ENCODE data around the gene AATK.

AATK gene

DNA sequence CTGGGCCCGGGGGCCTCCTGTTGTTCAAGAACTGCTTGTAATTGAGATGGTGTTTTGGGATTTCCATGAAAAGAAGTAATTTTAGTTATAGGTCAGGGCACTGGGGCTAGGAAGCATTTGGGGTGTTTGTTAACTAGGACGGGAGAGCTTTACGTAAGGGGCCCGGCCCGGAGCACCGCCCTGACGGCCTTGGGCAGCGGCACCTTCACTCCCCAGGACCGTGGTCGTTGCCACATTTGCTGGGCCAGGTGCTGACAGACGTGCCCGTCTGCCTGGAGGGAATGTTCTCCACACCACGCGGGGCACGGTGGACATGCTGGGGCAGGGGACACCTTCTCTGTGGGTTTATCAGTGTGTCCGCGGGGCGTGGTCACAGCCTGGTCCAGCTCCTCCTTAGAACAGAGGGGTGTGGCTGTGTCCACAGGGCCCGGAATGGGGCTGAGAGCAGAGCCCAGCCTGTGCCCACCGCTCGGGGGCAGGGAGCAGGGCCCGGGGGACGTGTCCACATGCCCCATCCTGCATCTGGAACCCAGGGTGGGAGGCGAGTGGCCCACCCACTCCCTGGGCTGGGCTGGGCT, 73.4 kb downstream of the AATK start:
- TF ChIP-seq, protein P1, sequence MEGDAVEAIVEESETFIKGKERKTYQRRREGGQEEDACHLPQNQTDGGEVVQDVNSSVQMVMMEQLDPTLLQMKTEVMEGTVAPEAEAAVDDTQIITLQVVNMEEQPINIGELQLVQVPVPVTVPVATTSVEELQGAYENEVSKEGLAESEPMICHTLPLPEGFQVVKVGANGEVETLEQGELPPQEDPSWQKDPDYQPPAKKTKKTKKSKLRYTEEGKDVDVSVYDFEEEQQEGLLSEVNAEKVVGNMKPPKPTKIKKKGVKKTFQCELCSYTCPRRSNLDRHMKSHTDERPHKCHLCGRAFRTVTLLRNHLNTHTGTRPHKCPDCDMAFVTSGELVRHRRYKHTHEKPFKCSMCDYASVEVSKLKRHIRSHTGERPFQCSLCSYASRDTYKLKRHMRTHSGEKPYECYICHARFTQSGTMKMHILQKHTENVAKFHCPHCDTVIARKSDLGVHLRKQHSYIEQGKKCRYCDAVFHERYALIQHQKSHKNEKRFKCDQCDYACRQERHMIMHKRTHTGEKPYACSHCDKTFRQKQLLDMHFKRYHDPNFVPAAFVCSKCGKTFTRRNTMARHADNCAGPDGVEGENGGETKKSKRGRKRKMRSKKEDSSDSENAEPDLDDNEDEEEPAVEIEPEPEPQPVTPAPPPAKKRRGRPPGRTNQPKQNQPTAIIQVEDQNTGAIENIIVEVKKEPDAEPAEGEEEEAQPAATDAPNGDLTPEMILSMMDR (IDR thresholded peaks at IDR 0.05): no peak
- Mint-ChIP-seq H3K9me3 (no peaks in the 10 kb centered on the region), H3K4me3 (no peak overlapping the region), H3K36me3 (ENCODE audit: low read depth) (no peaks in the 10 kb centered on the region), H3K27me3 (ENCODE audit: low read depth, poor library complexity) (peaks cover 4% of the 10 kb centered on the region), H3K27ac (no peak overlapping the region), H3K4me1 (peaks cover 55% of the 10 kb centered on the region)
- no peak for DNase-seq

DNA sequence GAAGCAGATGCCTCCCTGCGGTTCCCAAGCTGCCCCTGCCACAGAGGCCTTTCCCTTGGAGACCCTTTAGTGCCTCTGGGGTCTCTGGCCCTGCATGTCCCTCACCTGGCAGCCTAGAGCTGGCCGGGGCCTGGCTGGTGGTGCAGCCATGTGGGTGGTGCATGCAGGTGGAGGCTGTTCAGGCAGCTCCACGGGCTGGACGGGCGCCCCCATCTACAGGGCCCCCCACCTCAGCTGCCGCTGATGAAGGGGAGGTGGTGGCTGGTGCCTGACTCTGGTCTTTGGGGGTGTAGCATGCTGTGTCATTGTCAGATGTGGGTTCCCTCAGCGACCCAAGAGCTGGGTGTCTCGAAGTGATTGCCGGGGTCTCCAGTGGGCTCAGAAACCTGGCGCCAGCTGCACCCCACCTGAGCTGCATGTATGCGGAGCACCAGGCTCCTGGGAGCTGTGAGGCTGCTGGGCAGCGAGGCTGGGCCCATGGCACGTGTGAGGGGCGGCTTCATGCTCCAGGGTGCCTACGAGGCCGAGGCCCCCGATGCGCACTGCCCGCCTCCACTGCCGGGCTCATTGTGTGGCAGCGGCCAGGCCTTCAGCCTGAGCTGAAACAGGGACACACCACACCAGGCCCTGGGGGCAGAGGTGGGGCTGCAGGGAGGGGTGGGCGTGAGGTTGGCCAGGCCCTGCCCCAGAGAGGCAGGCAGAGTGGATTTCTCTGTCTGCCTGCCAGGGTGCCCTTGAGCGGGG, 74.1 kb downstream of the AATK start:
- H3K4me3 Mint-ChIP-seq: no peak overlapping the region
- H3K36me3 Mint-ChIP-seq (ENCODE audit: low read depth): no peaks in the 10 kb centered on the region
- H3K27ac Mint-ChIP-seq: no peak overlapping the region
- H3K9me3 Mint-ChIP-seq: no peaks in the 10 kb centered on the region
- no peak for DNase-seq
- H3K4me1 Mint-ChIP-seq: peaks cover 49% of the 10 kb centered on the region
- peaks cover 4% of the 10 kb centered on the region for H3K27me3 Mint-ChIP-seq (ENCODE audit: low read depth, poor library complexity)
- TF ChIP-seq, protein P1 (IDR thresholded peaks at IDR 0.05): no peak

DNA sequence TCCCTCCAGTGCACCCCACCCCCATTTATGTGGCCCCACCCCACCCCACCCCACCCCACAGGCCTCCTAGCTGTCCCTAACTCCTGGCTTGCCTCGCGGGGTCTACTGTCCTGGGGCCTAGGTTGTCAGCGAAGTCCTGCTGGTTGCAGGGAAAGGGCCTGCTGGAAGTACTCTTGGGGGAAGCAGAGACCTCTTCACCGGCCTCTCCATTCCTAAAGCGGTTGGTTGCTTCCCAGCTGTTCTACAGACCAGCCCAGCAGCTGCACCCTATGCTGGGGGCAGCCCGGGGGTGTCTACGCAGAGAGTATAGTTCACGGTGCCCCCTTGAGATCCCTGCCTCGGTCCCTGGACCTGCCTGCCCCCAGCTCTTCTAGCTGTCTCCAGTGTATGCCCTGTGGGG, 74.9 kb downstream of the AATK start:
- DNase-seq: no peak
- H3K36me3 Mint-ChIP-seq (ENCODE audit: low read depth): no peaks in the 10 kb centered on the region
- H3K27me3 Mint-ChIP-seq (ENCODE audit: low read depth, poor library complexity): peaks cover 4% of the 10 kb centered on the region
- peaks cover 41% of the 10 kb centered on the region for H3K4me1 Mint-ChIP-seq
- H3K9me3 Mint-ChIP-seq: no peaks in the 10 kb centered on the region
- H3K27ac Mint-ChIP-seq: no peak overlapping the region
- TF ChIP-seq, protein P1 (IDR thresholded peaks at IDR 0.05): no peak
- H3K4me3 Mint-ChIP-seq: no peak overlapping the region

DNA sequence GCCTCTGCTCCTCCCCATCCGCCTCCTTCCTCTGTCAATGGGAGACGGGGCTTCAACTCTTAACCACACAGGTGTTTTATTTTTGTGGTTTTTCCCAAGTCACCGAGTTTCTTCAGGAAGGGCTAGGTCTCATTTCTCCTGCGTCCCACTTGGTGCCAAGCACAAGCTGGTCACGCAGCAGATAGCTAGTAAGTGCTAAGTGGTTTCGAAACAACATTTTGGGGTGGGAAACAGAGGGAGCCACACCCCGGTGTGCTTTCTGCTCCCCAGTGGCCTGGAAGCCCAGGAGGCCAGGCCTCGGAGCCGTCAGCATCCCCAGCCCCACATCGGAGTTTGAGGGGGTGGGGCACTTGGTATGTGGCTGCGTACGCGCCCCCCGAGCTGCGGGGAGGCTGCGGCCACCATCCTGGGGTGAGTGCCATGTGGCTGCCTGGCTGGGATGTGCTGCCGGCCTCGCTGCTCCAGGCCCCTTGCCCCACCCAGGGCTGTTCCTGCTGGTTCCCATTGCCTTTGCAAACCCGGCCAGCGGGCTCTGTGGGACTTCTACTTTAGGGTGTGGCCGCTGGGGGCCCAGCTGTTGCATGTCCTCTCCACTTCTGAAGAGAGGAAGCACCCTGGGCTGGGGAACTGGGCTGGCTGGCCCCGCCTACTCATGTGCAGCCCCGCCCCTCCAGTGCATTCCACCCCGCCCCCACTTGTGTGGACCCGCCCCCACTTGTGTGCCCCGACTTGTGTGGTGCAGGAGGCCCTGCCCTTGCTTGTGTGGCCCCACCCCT, 75.5 kb downstream of the AATK start:
- no peaks in the 10 kb centered on the region for H3K36me3 Mint-ChIP-seq (ENCODE audit: low read depth)
- peaks cover 35% of the 10 kb centered on the region for H3K4me1 Mint-ChIP-seq
- H3K4me3 Mint-ChIP-seq: no peak overlapping the region
- H3K27ac Mint-ChIP-seq: no peak overlapping the region
- TF ChIP-seq, protein P1 (IDR thresholded peaks at IDR 0.05): no peak
- H3K27me3 Mint-ChIP-seq (ENCODE audit: low read depth, poor library complexity): peaks cover 4% of the 10 kb centered on the region
- DNase-seq: peak; percentile 46
- no peaks in the 10 kb centered on the region for H3K9me3 Mint-ChIP-seq

DNA sequence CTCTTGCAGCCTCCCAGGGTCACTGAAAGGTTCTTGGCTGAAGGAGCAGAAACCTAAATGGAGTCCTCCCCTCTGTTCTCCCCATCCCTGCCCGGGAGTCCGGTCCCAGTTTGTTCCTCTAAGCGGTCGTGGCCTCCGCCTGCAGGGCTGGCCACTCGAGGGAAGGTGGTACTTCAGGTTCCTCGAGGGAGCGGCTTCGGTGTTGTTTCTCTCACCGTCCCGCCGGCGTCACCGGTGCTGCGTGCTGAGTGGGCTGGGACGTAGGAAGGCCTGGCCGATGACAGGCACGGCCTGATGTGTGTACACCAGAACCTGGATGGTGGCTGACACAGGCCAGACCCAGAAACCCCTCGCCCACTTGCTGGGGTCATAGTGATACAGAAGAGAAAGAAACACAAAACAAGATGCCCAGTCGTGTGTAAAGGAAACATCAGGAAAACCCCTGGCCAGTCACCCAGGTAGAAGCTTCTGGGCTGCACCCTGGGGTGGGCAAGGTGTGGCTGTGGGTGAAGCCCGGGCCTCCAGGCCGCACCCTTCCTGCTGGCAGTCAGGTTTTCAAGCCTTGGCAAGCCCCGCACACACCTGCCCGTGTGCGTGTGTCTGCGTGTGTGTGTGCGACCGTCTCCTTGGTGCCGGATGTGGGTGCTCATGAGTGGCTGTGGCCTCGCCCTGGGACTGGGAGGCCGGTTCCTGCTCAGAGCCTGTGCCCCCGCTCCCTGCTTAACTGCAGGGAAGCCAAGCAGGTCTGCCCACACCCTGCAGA, 79.1 kb downstream of the AATK start:
- peaks cover 30% of the 10 kb centered on the region for H3K4me1 Mint-ChIP-seq
- DNase-seq: no peak
- no peak overlapping the region for H3K4me3 Mint-ChIP-seq
- no peaks in the 10 kb centered on the region for H3K9me3 Mint-ChIP-seq
- TF ChIP-seq, protein P1 (IDR thresholded peaks at IDR 0.05): no peak
- no peaks in the 10 kb centered on the region for H3K27me3 Mint-ChIP-seq (ENCODE audit: low read depth, poor library complexity)
- H3K27ac Mint-ChIP-seq: no peak overlapping the region
- no peaks in the 10 kb centered on the region for H3K36me3 Mint-ChIP-seq (ENCODE audit: low read depth)
